Trophoblast cell (in vitro differentiated cells and primary cell): ENCODE measurements around the gene TCFL5.
"Not testable (repeated sequence)": the region's sequence is repeated elsewhere in the genome, so short reads cannot be mapped to it uniquely, and the experiment has no call there.

Experiments
- DNase-seq, 2 donors: peaks; one replicate each; pipeline ENCODE4 v3.0.0-alpha.2; 2016
- H2AFZ ChIP-seq: 2 replicates; pipeline ENCODE4 v1.6.1; 2013; ENCODE audit warnings: low read length, moderate library complexity, mild to moderate bottlenecking; ENCODE audit not compliant: insufficient read depth, poor library complexity
- H2AK5ac ChIP-seq: 2 replicates; pipeline ENCODE4 v1.6.1; 2013; ENCODE audit warnings: mild to moderate bottlenecking, low read length
- H2BK120ac ChIP-seq: 2 replicates; pipeline ENCODE4 v1.6.1; 2013; ENCODE audit warnings: low read length, mild to moderate bottlenecking, moderate library complexity; ENCODE audit not compliant: insufficient read depth, poor library complexity
- H2BK12ac ChIP-seq: 2 replicates; pipeline ENCODE4 v1.6.1; 2013; ENCODE audit warnings: mild to moderate bottlenecking, low read length, moderate library complexity
- H2BK5ac ChIP-seq: 2 replicates; pipeline ENCODE4 v1.6.1; 2013; ENCODE audit warnings: low read length, low read depth, moderate library complexity, mild to moderate bottlenecking; ENCODE audit not compliant: poor library complexity
- H3K14ac ChIP-seq: 2 replicates; pipeline ENCODE4 v1.6.1; 2013; ENCODE audit warnings: mild to moderate bottlenecking, low read length
- H3K18ac ChIP-seq: 2 replicates; pipeline ENCODE4 v1.6.1; 2013; ENCODE audit warnings: mild to moderate bottlenecking, low read length
- H3K23ac ChIP-seq: 2 replicates; pipeline ENCODE4 v1.6.1; 2013; ENCODE audit warnings: low read length
- H3K27ac ChIP-seq: 2 replicates; pipeline ENCODE4 v1.5.1; 2013; ENCODE audit warnings: low read depth, mild to moderate bottlenecking, inconsistent platforms, low read length, moderate library complexity
- H3K27me3 ChIP-seq: 2 replicates; pipeline ENCODE4 v1.6.1; 2013; ENCODE audit warnings: inconsistent platforms, mild to moderate bottlenecking, low read length, moderate library complexity; ENCODE audit not compliant: insufficient read depth
- H3K36me3 ChIP-seq, 2 experiments: 1 replicate in 1 of 2; 2 replicates in 1 of 2; pipeline ENCODE4 v1.6.1; 2013; ENCODE audit warnings: low read length in 2 of 2, mild to moderate bottlenecking in 2 of 2, moderate library complexity in 1 of 2; ENCODE audit not compliant: insufficient read depth in 2 of 2, control insufficient read depth in 1 of 2
- H3K4ac ChIP-seq: 2 replicates; pipeline ENCODE4 v1.6.1; 2013; ENCODE audit warnings: low read depth, mild to moderate bottlenecking, low read length, moderate library complexity
- H3K4me1 ChIP-seq, 2 experiments: 1 replicate in 1 of 2; 2 replicates in 1 of 2; pipeline ENCODE4 v1.6.1; 2013; ENCODE audit warnings: low read length in 2 of 2, mild to moderate bottlenecking in 2 of 2, moderate library complexity in 1 of 2; ENCODE audit not compliant: insufficient read depth in 2 of 2, control insufficient read depth in 1 of 2
- H3K4me2 ChIP-seq: 2 replicates; pipeline ENCODE4 v1.6.1; 2013; ENCODE audit warnings: inconsistent platforms, mild to moderate bottlenecking, low read length, moderate library complexity
- H3K4me3 ChIP-seq: 2 replicates; pipeline ENCODE4 v1.5.1; 2013; ENCODE audit warnings: mild to moderate bottlenecking, low read depth, low read length, inconsistent platforms
- H3K79me1 ChIP-seq: one replicate; pipeline ENCODE4 v1.6.1; 2013; ENCODE audit warnings: low read length
- H3K79me2 ChIP-seq: 2 replicates; pipeline ENCODE4 v1.6.1; 2013; ENCODE audit warnings: low read length, mild to moderate bottlenecking; ENCODE audit not compliant: control insufficient read depth, insufficient read depth, poor library complexity
- H3K9ac ChIP-seq: 2 replicates; pipeline ENCODE4 v1.6.1; 2013; ENCODE audit warnings: mild to moderate bottlenecking, low read length
- H3K9me3 ChIP-seq: 2 replicates; pipeline ENCODE4 v1.6.1; 2013; ENCODE audit warnings: low read depth, mild to moderate bottlenecking, control low read depth, inconsistent platforms, low read length; ENCODE audit not compliant: insufficient read depth
- H4K12ac ChIP-seq: 2 replicates; pipeline ENCODE4 v1.6.1; 2013; ENCODE audit warnings: low read depth, mild to moderate bottlenecking, low read length, moderate library complexity
- H4K8ac ChIP-seq: 2 replicates; pipeline ENCODE4 v1.6.1; 2013; ENCODE audit warnings: low read depth, mild to moderate bottlenecking, low read length, moderate library complexity
- H4K91ac ChIP-seq: one replicate; pipeline ENCODE4 v1.6.1; 2013; ENCODE audit warnings: low read depth, mild to moderate bottlenecking, low read length, moderate library complexity
- WGBS: extraction: QIAGEN DNeasy Blood & Tissue Kit; methylation state at CpG from one replicate; pipeline ENCODE4 v1.1.7; 2013; ENCODE audit warnings: missing lambda C conversion rate; ENCODE audit not compliant: insufficient read length, insufficient coverage; ENCODE audit errors: extremely low coverage; 5-methylcytosine and 5-hydroxymethylcytosine counted together

The TCFL5 gene

DNA sequence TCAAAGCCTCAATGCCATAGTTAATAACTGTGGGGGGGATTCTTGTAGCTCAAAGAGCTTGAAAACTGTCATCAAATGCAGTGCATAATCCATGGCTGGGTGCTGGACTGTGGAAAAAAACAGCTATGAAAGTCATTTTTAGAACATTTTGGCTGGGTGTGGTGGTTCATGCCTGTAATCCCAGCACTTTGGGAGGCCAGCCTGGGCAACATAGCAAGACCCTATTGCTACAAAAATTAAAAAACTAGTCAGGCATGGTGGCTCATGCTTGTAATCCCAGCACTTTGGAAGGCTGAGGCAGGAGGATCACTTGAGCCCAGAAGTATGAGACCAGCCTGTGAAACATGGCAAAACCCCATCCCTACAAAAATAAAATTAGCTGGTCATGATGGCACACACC, 12.2 kb downstream of the TCFL5 start:
- H3K9me3 ChIP-seq = no peaks in the 10 kb centered on the region
- H3K4me3 ChIP-seq = no peak overlapping the region
- H3K27ac ChIP-seq = no peak overlapping the region
- H3K14ac ChIP-seq = no peak overlapping the region
- no peaks in the 10 kb centered on the region for H3K27me3 ChIP-seq
- no peak overlapping the region for H2BK12ac ChIP-seq
- H3K4me1 ChIP-seq = no peaks in the 10 kb centered on the region
- no peak overlapping the region for H2AFZ ChIP-seq
- no peak for DNase-seq
- H3K18ac ChIP-seq = no peak overlapping the region
- H3K79me2 ChIP-seq = no peaks in the 10 kb centered on the region
- no peak overlapping the region for H3K23ac ChIP-seq
- no peak overlapping the region for H2BK5ac ChIP-seq
- H2BK120ac ChIP-seq = no peak overlapping the region
- peaks cover 10 to 11% of the 10 kb centered on the region in 2 experiments for H3K36me3 ChIP-seq
- H4K8ac ChIP-seq = no peak overlapping the region
- H4K12ac ChIP-seq = no peak overlapping the region
- no peak overlapping the region for H3K9ac ChIP-seq
- no peaks in the 10 kb centered on the region for H3K79me1 ChIP-seq
- H2AK5ac ChIP-seq = no peak overlapping the region
- H3K4ac ChIP-seq = no peak overlapping the region
- no peak overlapping the region for H4K91ac ChIP-seq
- no peak overlapping the region for H3K4me2 ChIP-seq

DNA sequence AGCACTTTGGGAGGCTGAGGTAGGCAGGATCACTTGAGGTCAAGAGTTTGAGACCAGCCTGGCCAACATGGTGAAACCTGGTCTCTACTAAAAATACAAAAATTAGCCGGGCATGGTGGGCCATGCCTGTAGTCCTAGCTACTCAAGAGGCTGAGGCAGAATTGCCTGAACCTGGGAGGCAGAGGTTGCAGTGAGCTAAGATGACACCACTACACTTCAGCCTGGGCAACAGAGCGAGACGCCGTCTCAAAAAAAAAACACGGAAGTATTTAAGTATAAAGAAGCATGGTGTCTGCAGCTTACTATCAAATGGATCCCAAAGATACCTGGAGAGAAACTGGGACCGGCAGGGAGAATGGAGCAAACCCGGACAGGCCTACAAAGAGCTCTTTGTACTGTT, 12.7 kb downstream of the TCFL5 start:
- H2BK120ac ChIP-seq, H2BK12ac ChIP-seq, H3K9me3 ChIP-seq, H3K18ac ChIP-seq, H3K23ac ChIP-seq, H2AK5ac ChIP-seq, H2BK5ac ChIP-seq, H4K12ac ChIP-seq, H3K4me2 ChIP-seq, H3K27me3 ChIP-seq, H3K9ac ChIP-seq, H4K91ac ChIP-seq, H2AFZ ChIP-seq, H3K4me3 ChIP-seq, H3K4me1 ChIP-seq, H3K79me1 ChIP-seq, H3K27ac ChIP-seq, H3K79me2 ChIP-seq, H3K14ac ChIP-seq, DNase-seq, H4K8ac ChIP-seq, H3K4ac ChIP-seq: not testable (repeated sequence)
- H3K36me3 ChIP-seq = peaks cover 8 to 10% of the 10 kb centered on the region in 2 experiments
- WGBS = no CpG with 5 or more reads among the region's 7 CpGs

DNA sequence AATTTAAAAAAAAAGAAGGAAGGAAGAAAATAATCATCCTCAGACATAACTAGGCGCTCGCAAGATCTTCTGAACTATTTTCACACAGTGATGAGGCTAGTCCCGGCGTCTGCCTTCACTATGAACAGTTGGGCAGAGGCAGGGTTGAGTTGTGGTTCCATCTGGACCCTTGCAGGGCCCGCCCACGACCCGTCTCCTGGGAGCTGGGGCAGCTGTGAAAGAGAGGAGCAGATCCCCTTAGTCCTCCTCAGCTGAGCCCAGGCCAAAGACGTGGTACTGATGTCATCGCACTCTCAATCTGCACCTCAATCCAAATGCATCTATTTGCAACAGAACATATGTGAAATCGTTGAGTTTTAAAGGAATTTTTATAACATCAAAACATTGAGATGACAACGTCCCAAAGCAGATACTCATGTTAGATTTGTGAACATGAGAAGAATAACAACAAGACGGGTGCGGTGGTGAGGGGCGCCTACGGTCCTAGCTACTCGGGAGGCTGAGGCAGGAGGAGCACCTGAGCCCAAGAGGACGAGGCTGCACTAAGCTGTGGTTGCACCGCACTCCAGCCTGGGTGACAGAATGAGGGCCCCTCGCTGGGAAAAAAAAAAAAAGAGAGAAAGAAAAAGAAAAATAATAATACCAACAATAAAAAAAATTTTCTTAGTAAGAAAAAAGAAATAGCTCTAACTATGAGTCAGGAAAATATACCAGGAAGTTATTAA, 15.3 kb downstream of the TCFL5 start:
- Histone ChIP-seq H3K4me3 (no peak overlapping the region), H3K79me1 (no peaks in the 10 kb centered on the region), H3K79me2 (no peaks in the 10 kb centered on the region), H3K14ac (no peak overlapping the region), H3K4ac (no peak overlapping the region), H2BK5ac (no peak overlapping the region), H3K36me3 (peaks cover 2% of the 10 kb centered on the region in 2 experiments), H3K4me2 (no peak overlapping the region), H2BK12ac (no peak overlapping the region), H4K91ac (no peak overlapping the region), H3K27ac (no peak overlapping the region), H3K23ac (no peak overlapping the region), H3K18ac (no peak overlapping the region), H2BK120ac (no peak overlapping the region), H3K4me1 (no peaks in the 10 kb centered on the region), H3K27me3 (no peaks in the 10 kb centered on the region), H3K9me3 (no peaks in the 10 kb centered on the region), H2AFZ (no peak overlapping the region), H4K8ac (no peak overlapping the region), H4K12ac (no peak overlapping the region), H2AK5ac (no peak overlapping the region), H3K9ac (no peak overlapping the region)
- WGBS = no CpG with 5 or more reads among the region's 19 CpGs
- no peak for DNase-seq

DNA sequence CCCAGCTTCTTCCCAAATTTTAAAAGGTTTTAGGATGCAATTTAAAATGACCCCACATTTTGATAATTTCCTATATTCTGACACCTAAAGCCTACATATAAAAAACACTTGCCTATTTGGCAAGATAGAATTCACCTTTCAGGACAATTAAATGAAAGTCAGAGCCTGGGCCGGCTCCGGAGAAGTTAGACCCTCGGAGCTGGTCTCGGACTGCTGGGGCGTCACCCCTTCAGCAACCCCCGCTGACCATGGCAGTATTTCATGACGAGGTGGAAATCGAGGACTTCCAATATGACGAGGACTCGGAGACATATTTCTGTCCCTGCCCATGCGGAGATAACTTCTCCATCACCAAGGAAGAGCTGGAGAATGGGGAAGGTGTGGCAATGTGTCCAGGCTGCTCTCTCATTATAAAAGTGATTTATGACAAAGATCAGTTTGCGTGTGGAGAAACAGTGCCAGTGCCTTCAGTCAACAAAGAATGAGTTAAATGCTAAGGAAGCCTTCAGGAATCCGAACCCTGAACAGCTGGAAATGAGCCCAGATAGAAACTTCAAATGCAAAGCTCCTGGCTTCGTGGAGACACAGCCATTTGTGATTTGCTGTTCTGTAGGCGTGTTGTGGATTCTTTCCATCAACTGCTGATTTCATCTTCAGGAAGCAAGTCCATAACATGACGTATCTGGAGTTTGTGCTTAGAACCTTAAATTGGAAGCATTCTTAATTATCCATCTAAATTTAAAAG, 16.0 kb downstream of the TCFL5 start:
- Histone ChIP-seq H3K4me3 (no peak overlapping the region), H3K79me2 (no peaks in the 10 kb centered on the region), H4K12ac (no peak overlapping the region), H3K4ac (no peak overlapping the region), H2BK12ac (no peak overlapping the region), H3K23ac (no peak overlapping the region), H4K8ac (no peak overlapping the region), H3K9ac (no peak overlapping the region), H2AFZ (no peak overlapping the region), H3K18ac (no peak overlapping the region), H3K9me3 (no peaks in the 10 kb centered on the region), H3K4me1 (no peaks in the 10 kb centered on the region), H3K14ac (no peak overlapping the region), H2BK120ac (no peak overlapping the region), H3K79me1 (no peaks in the 10 kb centered on the region), H3K4me2 (no peak overlapping the region), H3K36me3 (peaks cover 4% of the 10 kb centered on the region in 2 experiments), H2BK5ac (no peak overlapping the region), H2AK5ac (no peak overlapping the region), H4K91ac (no peak overlapping the region), H3K27me3 (no peaks in the 10 kb centered on the region), H3K27ac (no peak overlapping the region)
- no CpG with 5 or more reads among the region's 16 CpGs for whole genome bisulfite sequencing
- no peak for DNase-seq
